Transverse colon (tissue), 4 donors: ENCODE results near the gene KIAA1549. TPM values are rescaled to one million over a fixed set of nuclear protein-coding genes. Genes with fewer than 3 reads are reported as not detected.

Source experiments
- DNase-seq: peaks from one replicate; pipeline ENCODE4 v3.0.0-alpha.2; 2019
- H3K27ac ChIP-seq, 4 donors: fragments of 200-600 bp; sonication (generic); 2 replicates each; pipeline ENCODE4 v1.5.1; 2016 to 2018; ENCODE audit warnings: inconsistent platforms in 4 of 4
- H3K27me3 ChIP-seq: fragments of 200-600 bp; sonication (generic); 2 replicates; pipeline ENCODE4 v1.5.1; 2017; ENCODE audit warnings: inconsistent platforms
- H3K36me3 ChIP-seq, 4 donors: fragments of 200-600 bp; sonication (generic); 2 replicates each; pipeline ENCODE4 v1.5.1; 2017 to 2019; ENCODE audit warnings: inconsistent platforms in 4 of 4
- H3K4me1 ChIP-seq, 4 donors: fragments of 200-600 bp; sonication (generic); 2 replicates each; pipeline ENCODE4 v1.5.1; 2017 to 2020; ENCODE audit warnings: inconsistent platforms in 4 of 4
- H3K4me3 ChIP-seq, 4 donors: fragments of 200-600 bp; sonication (generic); 1 replicate in 1 of 4; 2 replicates in 3 of 4; pipeline versions ENCODE4 v1.5.1 to v1.6.1; 2017 to 2019; ENCODE audit warnings: inconsistent platforms in 4 of 4
- H3K9me3 ChIP-seq, 2 donors: fragments of 200-600 bp; sonication (generic); 2 replicates each; pipeline ENCODE4 v1.5.1; 2017 to 2019; ENCODE audit warnings: inconsistent platforms in 2 of 2
- CTCF ChIP-seq, 5 experiments: fragments of 200-600 bp in 3 of 5; fragments of 450-650 bp in 2 of 5; sonication (generic) in 3 of 5; IDR thresholded peaks; 1 replicate in 2 of 5; 2 replicates in 3 of 5; pipeline ENCODE4 v1.5.1; 2016 to 2017; ENCODE audit warnings: antibody characterized with exemption in 5 of 5, inconsistent platforms in 3 of 5, mild to moderate bottlenecking in 2 of 5, moderate library complexity in 1 of 5
- EP300 ChIP-seq: sonication (generic); formaldehyde crosslinking; IDR thresholded peaks from one replicate; pipeline ENCODE4 v1.6.1; 2017; ENCODE audit warnings: antibody characterized with exemption, low read depth
- POLR2A ChIP-seq: fragments of 450-650 bp; IDR thresholded peaks from one replicate; pipeline ENCODE4 v1.6.1; 2016; ENCODE audit warnings: antibody characterized with exemption, mild to moderate bottlenecking, moderate library complexity
- POLR2AphosphoS5 ChIP-seq, 3 donors: sonication (generic); formaldehyde crosslinking; IDR thresholded peaks; one replicate each; pipeline ENCODE4 v1.6.1; 2016; ENCODE audit warnings: antibody characterized with exemption in 3 of 3
- WGBS, 2 donors: methylation state at CpG; one replicate each; pipeline ENCODE4 v1.1.5; 2018; ENCODE audit warnings: low coverage in 1 of 2; 5-methylcytosine and 5-hydroxymethylcytosine counted together
- in situ Hi-C, 4 donors: fragments of 200-750 bp; cut with MboI; loops; one replicate each; pipeline versions ENCODE4 v1.15.0 to v1.15.1; 2017; ENCODE audit warnings: low sequenced_read_pairs in 3 of 4, low pct_ligation_motif_present in 1 of 4, low pct_unique_long_range_greater_than_20kb in 1 of 4
- intact Hi-C: fragments of 100-400 bp; cut with DNase I; formaldehyde crosslinking; loops from one replicate; pipeline ENCODE4 v1.15.1; 2023; ENCODE audit warnings: low total_unique reads
- total RNA-seq, 4 donors: library from RNA; depleted of rRNA; stranded (reverse); fragments of >200 nt; gene quantifications; one replicate each; pipeline ENCODE4 v1.1.0, GENCODE V29; 2016

Gene KIAA1549
- total RNA-seq, 4 donors from 2014 or later = 0.37 to 1.5 (median 0.93) TPM

DNA sequence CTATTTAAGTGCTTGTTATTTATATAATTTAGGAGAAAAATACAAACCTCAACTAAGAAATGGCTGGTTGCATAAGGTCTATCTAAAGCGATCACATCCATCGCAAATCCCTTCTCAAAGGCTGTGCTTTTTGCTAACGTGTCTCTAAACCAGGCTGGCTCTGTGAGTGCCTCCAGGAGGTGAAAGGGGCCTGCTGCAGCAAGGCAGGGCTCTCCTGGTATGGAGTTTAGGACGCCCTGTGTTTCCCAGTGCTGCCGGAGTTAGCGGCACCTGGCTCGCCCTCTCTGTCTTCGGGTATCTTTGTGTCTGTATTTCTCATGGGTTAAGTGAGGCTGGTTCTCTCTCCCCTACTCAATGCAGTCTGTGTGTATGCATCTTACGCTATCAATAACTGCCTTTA is 114.8 kb downstream of the KIAA1549 start:
- no peaks in the 10 kb centered on the region for H3K27me3 ChIP-seq
- H3K27ac ChIP-seq = no peak overlapping the region
- no peak for DNase-seq
- H3K4me1 ChIP-seq = no peaks in the 10 kb centered on the region
- intact Hi-C loops = no loop called here
- no peaks in the 10 kb centered on the region for H3K36me3 ChIP-seq
- H3K9me3 ChIP-seq = no peaks in the 10 kb centered on the region
- TF ChIP-seq POLR2A = no peak
- no peak for TF ChIP-seq POLR2AphosphoS5 (IDR thresholded peaks at IDR 0.05)
- no peak for TF ChIP-seq CTCF (IDR thresholded peaks at IDR 0.05)
- no peak for TF ChIP-seq EP300
- 92 to 100% methylated on average over 1 to 9 of the region's 9 CpGs for WGBS, 2 donors
- H3K4me3 ChIP-seq = no peak overlapping the region
- in situ Hi-C loops = no loop called here

- 70 to 82% methylated on average over 3 to 4 of the region's 4 CpGs for WGBS, 2 donors
- Histone ChIP-seq H3K36me3 (no peaks in the 10 kb centered on the region), H3K27me3 (no peaks in the 10 kb centered on the region), H3K4me3 (no peak overlapping the region), H3K4me1 (no peaks in the 10 kb centered on the region), H3K9me3 (no peaks in the 10 kb centered on the region), H3K27ac (no peak overlapping the region)
- no peak for DNase-seq
- intact Hi-C loops (no loop called here), in situ Hi-C loops (no loop called here)
- TF ChIP-seq EP300 (no peak), POLR2AphosphoS5 (IDR thresholded peaks at IDR 0.05) (no peak), CTCF (IDR thresholded peaks at IDR 0.05) (no peak), POLR2A (no peak)
These were observed 115.3 kb downstream of the KIAA1549 start for GRCh38 chr7:138865843-138866242.

DNA sequence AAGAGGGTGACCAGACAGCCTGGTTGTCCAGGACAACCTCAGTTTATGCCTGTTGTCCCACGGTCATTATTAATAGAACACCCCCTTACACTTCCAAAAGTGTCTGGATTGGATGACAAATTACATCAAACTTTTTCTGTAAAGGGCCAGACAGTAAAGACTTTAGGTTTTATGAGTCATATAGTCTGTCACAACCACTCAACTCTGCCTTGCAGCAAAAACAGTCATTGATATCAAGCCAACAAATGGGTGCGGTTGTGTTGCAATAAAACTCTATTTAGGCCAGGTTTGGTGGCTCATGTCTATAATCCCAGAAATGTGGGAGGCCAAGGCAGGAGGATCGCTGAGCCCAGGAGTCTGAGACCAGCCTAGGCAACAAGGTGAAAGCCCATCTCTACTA is 116.5 kb downstream of the KIAA1549 start:
- H3K27ac ChIP-seq = no peak overlapping the region
- H3K36me3 ChIP-seq = no peaks in the 10 kb centered on the region
- H3K9me3 ChIP-seq = no peaks in the 10 kb centered on the region
- 64 to 69% methylated on average over 3 of the region's 3 CpGs for WGBS, 2 donors
- no peak overlapping the region for H3K4me3 ChIP-seq
- in situ Hi-C loops = no loop called here
- H3K4me1 ChIP-seq = no peaks in the 10 kb centered on the region
- H3K27me3 ChIP-seq = no peaks in the 10 kb centered on the region
- TF ChIP-seq POLR2A (no peak), POLR2AphosphoS5 (IDR thresholded peaks at IDR 0.05) (no peak), CTCF (IDR thresholded peaks at IDR 0.05) (no peak), EP300 (no peak)
- intact Hi-C loops = no loop called here
- DNase-seq = no peak

GRCh38 chr7:138863931-138864330 is 117.3 kb downstream of the KIAA1549 start:
- Histone ChIP-seq H3K9me3 (no peaks in the 10 kb centered on the region), H3K4me1 (no peaks in the 10 kb centered on the region), H3K27ac (no peak overlapping the region), H3K27me3 (no peaks in the 10 kb centered on the region), H3K36me3 (no peaks in the 10 kb centered on the region), H3K4me3 (no peak overlapping the region)
- 93 to 95% methylated on average over 4 to 9 of the region's 9 CpGs for WGBS, 2 donors
- in situ Hi-C loops = no loop called here
- intact Hi-C loops = no loop called here
- TF ChIP-seq EP300 (no peak), POLR2A (no peak), CTCF (IDR thresholded peaks at IDR 0.05) (no peak), POLR2AphosphoS5 (IDR thresholded peaks at IDR 0.05) (no peak)
- no peak for DNase-seq
